Neutrophil (primary cell): ENCODE data around the gene WIPF3.

Source experiments
- H3K27ac ChIP-seq: fragments of 200-600 bp; sonication (generic); 2 replicates; pipeline ENCODE4 v1.5.1; 2016; ENCODE audit warnings: mild to moderate bottlenecking, moderate library complexity
- H3K27me3 ChIP-seq: fragments of 200-600 bp; sonication (generic); 2 replicates; pipeline ENCODE4 v1.6.0; 2016; ENCODE audit warnings: mild to moderate bottlenecking
- H3K36me3 ChIP-seq: fragments of 200-600 bp; sonication (generic); 2 replicates; pipeline ENCODE4 v1.5.1; 2017
- H3K4me1 ChIP-seq, 2 experiments: fragments of 200-600 bp in 1 of 2; sonication (generic) in 1 of 2; 1 replicate in 1 of 2; 2 replicates in 1 of 2; pipeline versions ENCODE4 v1.5.1 to v1.6.1; 2013 to 2016; ENCODE audit warnings: low read depth in 1 of 2, low read length in 1 of 2, mild to moderate bottlenecking in 1 of 2, moderate library complexity in 1 of 2; ENCODE audit not compliant: control insufficient read depth in 1 of 2, insufficient read depth in 1 of 2
- H3K4me3 ChIP-seq, 2 experiments: fragments of 200-600 bp in 1 of 2; sonication (generic) in 1 of 2; 1 replicate in 1 of 2; 2 replicates in 1 of 2; pipeline ENCODE4 v1.5.1; 2013 to 2016; ENCODE audit warnings: low read depth in 1 of 2, low read length in 1 of 2, mild to moderate bottlenecking in 1 of 2, moderate library complexity in 1 of 2
- H3K9me3 ChIP-seq: fragments of 200-600 bp; sonication (generic); 2 replicates; pipeline ENCODE4 v1.5.1; 2016
- TF ChIP-seq, protein P1 (sequence below): fragments of 200-600 bp; sonication (generic); IDR thresholded peaks from 2 replicates; pipeline ENCODE4 v1.5.1; 2016; ENCODE audit warnings: antibody characterized with exemption

The WIPF3 gene

DNA sequence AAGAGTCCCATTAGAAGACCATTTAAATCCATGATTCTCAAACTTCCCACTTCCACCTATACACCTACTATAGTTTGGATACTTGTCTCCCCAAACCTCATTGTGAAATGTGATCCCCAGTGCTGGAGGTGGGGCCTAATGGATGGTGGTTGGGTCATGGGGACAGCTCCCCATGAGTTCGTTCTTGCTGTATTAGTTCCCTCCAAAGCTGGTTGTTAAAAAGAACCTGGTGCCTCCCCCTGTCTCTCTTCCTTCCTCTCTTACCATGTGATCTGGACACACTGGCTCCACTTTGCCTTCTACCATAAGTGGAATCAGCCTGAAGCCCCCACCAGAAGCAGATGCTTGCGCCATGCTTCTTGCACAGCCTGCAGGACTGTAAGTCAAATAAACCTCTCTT lies 53.9 kb downstream of the WIPF3 start:
- Histone ChIP-seq H3K9me3 (no peaks in the 10 kb centered on the region), H3K27me3 (no peaks in the 10 kb centered on the region), H3K27ac (no peak overlapping the region), H3K36me3 (no peaks in the 10 kb centered on the region), H3K4me1 (peaks cover 4 to 8% of the 10 kb centered on the region in 2 experiments), H3K4me3 (no peak overlapping the region)
- TF ChIP-seq, protein P1, sequence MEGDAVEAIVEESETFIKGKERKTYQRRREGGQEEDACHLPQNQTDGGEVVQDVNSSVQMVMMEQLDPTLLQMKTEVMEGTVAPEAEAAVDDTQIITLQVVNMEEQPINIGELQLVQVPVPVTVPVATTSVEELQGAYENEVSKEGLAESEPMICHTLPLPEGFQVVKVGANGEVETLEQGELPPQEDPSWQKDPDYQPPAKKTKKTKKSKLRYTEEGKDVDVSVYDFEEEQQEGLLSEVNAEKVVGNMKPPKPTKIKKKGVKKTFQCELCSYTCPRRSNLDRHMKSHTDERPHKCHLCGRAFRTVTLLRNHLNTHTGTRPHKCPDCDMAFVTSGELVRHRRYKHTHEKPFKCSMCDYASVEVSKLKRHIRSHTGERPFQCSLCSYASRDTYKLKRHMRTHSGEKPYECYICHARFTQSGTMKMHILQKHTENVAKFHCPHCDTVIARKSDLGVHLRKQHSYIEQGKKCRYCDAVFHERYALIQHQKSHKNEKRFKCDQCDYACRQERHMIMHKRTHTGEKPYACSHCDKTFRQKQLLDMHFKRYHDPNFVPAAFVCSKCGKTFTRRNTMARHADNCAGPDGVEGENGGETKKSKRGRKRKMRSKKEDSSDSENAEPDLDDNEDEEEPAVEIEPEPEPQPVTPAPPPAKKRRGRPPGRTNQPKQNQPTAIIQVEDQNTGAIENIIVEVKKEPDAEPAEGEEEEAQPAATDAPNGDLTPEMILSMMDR, result no peak

DNA sequence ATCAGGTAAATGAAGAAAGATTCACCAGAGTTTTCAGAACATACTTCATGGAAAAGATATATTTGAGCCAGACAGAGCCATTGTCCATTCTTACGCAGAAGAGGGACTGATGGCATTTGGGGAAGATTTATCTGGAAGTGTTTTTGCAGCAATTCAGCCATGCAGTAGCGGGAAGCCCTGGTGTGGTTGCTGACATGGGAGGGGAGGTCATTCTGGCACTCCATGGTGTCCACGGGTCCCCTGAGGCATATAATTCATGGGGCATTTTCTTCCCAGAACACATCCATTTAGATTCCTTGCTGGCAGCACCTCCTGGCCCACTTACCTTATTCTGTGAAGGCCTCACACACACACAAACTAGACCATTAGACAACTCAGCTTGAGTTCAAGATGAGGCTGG lies 55.6 kb downstream of the WIPF3 start:
- no peak overlapping the region for H3K4me3 ChIP-seq

DNA sequence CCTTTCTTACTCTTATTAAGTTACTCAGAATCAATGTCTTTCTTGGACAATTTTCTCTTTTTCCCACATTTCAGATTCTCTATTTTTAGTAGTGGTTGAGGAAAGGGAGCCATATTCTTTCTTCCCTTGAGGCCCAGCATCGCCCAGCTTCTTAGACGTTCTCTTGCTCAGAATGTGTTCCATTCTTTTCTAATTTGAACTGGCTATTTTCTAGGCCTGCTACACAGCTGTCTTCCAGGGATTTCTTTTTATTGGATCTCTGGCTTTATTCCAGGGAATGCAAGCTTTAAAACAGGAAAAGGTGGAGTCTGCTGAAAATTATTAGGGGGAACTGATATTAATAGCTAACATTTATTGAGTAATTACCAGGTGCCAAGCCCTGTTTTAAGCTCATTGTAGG lies 58.3 kb downstream of the WIPF3 start:
- Histone ChIP-seq H3K9me3 (no peaks in the 10 kb centered on the region), H3K4me3 (no peak overlapping the region), H3K27me3 (no peaks in the 10 kb centered on the region), H3K27ac (no peak overlapping the region), H3K36me3 (no peaks in the 10 kb centered on the region), H3K4me1 (peaks cover 10 to 14% of the 10 kb centered on the region in 2 experiments)
- TF ChIP-seq, protein P1, result no peak

More for the DNA sequence above, 55.6 kb downstream of the WIPF3 start:
- Histone ChIP-seq H3K27ac (no peak overlapping the region), H3K9me3 (no peaks in the 10 kb centered on the region), H3K4me1 (peaks cover 12 to 16% of the 10 kb centered on the region in 2 experiments), H3K27me3 (no peaks in the 10 kb centered on the region), H3K36me3 (no peaks in the 10 kb centered on the region)
- TF ChIP-seq, protein P1, result no peak

DNA sequence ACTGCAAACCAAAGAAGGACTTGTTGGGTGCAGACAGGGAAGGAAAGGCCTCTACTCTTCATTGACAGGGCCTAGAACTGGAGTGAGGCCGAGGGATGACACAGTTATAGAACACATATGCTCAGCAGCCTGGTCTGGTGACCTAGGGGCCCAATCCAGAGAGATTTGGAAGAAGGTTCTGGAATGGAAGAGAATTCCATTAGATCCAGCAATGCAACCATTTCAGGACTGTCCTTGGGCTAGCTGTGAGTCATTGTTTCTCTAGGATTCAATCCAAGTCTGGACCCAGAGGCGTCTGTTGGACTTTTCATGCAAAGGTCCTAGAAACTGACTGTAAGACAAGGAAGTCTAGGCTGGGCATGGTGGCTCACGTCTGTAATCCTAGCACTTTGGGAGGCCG lies 59.2 kb downstream of the WIPF3 start:
- Histone ChIP-seq H3K4me1 (peaks cover 8 to 9% of the 10 kb centered on the region in 2 experiments), H3K4me3 (no peak overlapping the region), H3K27ac (no peak overlapping the region), H3K27me3 (no peaks in the 10 kb centered on the region), H3K9me3 (no peaks in the 10 kb centered on the region), H3K36me3 (no peaks in the 10 kb centered on the region)
- TF ChIP-seq, protein P1, result no peak

DNA sequence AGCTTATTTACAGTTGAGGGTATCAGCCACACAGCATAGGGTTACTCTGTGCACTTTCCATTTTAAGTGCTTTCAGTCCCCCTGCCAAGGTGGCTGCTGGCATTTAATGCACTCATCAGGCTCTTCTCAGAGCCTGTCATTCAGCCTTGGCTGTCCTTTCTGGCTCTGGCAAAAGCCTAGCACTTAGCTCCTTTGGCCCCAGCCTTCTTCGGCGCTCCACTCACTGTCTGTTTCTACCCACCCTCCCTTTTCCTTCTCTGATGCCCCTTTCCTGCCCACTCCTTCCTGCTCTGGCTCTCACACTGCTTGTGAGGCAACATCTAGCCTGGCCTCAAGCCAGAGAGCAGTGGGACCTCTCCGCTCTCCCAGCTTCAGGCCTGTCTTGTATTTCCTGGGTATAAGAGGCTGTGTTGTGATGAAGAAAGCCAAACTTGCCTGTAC lies 60.2 kb downstream of the WIPF3 start:
- Histone ChIP-seq H3K9me3 (no peaks in the 10 kb centered on the region), H3K27me3 (no peaks in the 10 kb centered on the region), H3K36me3 (no peaks in the 10 kb centered on the region), H3K27ac (no peak overlapping the region), H3K4me1 (peaks cover 8 to 9% of the 10 kb centered on the region in 2 experiments), H3K4me3 (no peak overlapping the region)
- TF ChIP-seq, protein P1, result no peak
